HEK293 (cell line): ENCODE data around the gene UBR4.
A peak's percentile ranks its signal among the peaks of the same experiment; 100 is the strongest.

ENCODE experiments used
- ATF2 ChIP-seq: fragments of 450-650 bp; formaldehyde crosslinking; IDR thresholded peaks from 2 replicates; pipeline ENCODE4 v1.5.1; 2016; ENCODE audit warnings: missing biosample characterization, missing genetic modification characterization, low read depth
- GLI2 ChIP-seq: fragments of 450-650 bp; formaldehyde crosslinking; IDR thresholded peaks from 2 replicates; pipeline ENCODE4; 2017; ENCODE audit warnings: missing biosample characterization, missing genetic modification characterization, low read depth, borderline replicate concordance
- GLIS1 ChIP-seq: fragments of 450-650 bp; formaldehyde crosslinking; IDR thresholded peaks from 2 replicates; pipeline ENCODE4 v1.5.1; 2016; ENCODE audit warnings: missing biosample characterization, missing genetic modification characterization
- KLF10 ChIP-seq: fragments of 450-650 bp; IDR thresholded peaks from 2 replicates; pipeline ENCODE4 v1.5.1; 2018; ENCODE audit warnings: missing biosample characterization, mild to moderate bottlenecking, missing genetic modification characterization
- PRDM1 ChIP-seq: fragments of 450-650 bp; formaldehyde crosslinking; IDR thresholded peaks from 2 replicates; pipeline ENCODE4; 2016; ENCODE audit warnings: missing biosample characterization, missing genetic modification characterization
- SCRT1 ChIP-seq: fragments of 450-650 bp; formaldehyde crosslinking; IDR thresholded peaks from 2 replicates; pipeline ENCODE4 v1.5.1; 2016; ENCODE audit warnings: missing biosample characterization, missing genetic modification characterization, borderline replicate concordance
- SP3 ChIP-seq: fragments of 450-650 bp; formaldehyde crosslinking; IDR thresholded peaks from 2 replicates; pipeline ENCODE4 v1.5.1; 2016; ENCODE audit warnings: missing biosample characterization, missing genetic modification characterization
- WT1 ChIP-seq: fragments of 450-650 bp; formaldehyde crosslinking; IDR thresholded peaks from 2 replicates; pipeline ENCODE4 v1.5.1; 2016; ENCODE audit warnings: missing biosample characterization, missing genetic modification characterization
- YY2 ChIP-seq: fragments of 450-650 bp; formaldehyde crosslinking; IDR thresholded peaks from 2 replicates; pipeline ENCODE4 v1.5.1; 2016; ENCODE audit warnings: missing biosample characterization, missing genetic modification characterization
- ZBTB7A ChIP-seq: fragments of 450-650 bp; formaldehyde crosslinking; IDR thresholded peaks from 2 replicates; pipeline ENCODE4 v1.5.1; 2016; ENCODE audit warnings: low read depth, missing biosample characterization, missing genetic modification characterization
- ZEB2 ChIP-seq: fragments of 450-650 bp; formaldehyde crosslinking; IDR thresholded peaks from 2 replicates; pipeline ENCODE4 v1.5.1; 2016; ENCODE audit warnings: missing biosample characterization, missing genetic modification characterization
- ZNF169 ChIP-seq: fragments of 450-650 bp; formaldehyde crosslinking; IDR thresholded peaks from 2 replicates; pipeline ENCODE4 v1.5.1; 2016; ENCODE audit warnings: missing biosample characterization, missing genetic modification characterization
- ZNF341 ChIP-seq: fragments of 450-650 bp; formaldehyde crosslinking; IDR thresholded peaks from 2 replicates; pipeline ENCODE4; 2016; ENCODE audit warnings: low read depth, missing biosample characterization, missing genetic modification characterization
- ZNF394 ChIP-seq: fragments of 450-650 bp; formaldehyde crosslinking; IDR thresholded peaks from 2 replicates; pipeline ENCODE4 v1.5.1; 2016; ENCODE audit warnings: missing biosample characterization, missing genetic modification characterization, mild to moderate bottlenecking, moderate library complexity, borderline replicate concordance
- ZNF416 ChIP-seq: fragments of 450-650 bp; formaldehyde crosslinking; IDR thresholded peaks from 2 replicates; pipeline ENCODE4 v1.5.1; 2016; ENCODE audit warnings: missing biosample characterization, missing genetic modification characterization
- ZNF423 ChIP-seq: fragments of 450-650 bp; formaldehyde crosslinking; IDR thresholded peaks from 2 replicates; pipeline ENCODE4 v1.5.1; 2016; ENCODE audit warnings: missing biosample characterization, missing genetic modification characterization
- ZNF48 ChIP-seq: fragments of 450-650 bp; formaldehyde crosslinking; IDR thresholded peaks from 2 replicates; pipeline ENCODE4 v1.5.1; 2016; ENCODE audit warnings: missing biosample characterization, missing genetic modification characterization
- ZNF558 ChIP-seq: fragments of 450-650 bp; formaldehyde crosslinking; IDR thresholded peaks from 2 replicates; pipeline ENCODE4 v1.5.1; 2016; ENCODE audit warnings: missing biosample characterization, missing genetic modification characterization
- ZNF624 ChIP-seq: fragments of 450-650 bp; formaldehyde crosslinking; IDR thresholded peaks from 2 replicates; pipeline ENCODE4 v1.5.1; 2017; ENCODE audit warnings: missing biosample characterization, missing genetic modification characterization
- ZNF654 ChIP-seq: fragments of 450-650 bp; formaldehyde crosslinking; IDR thresholded peaks from 2 replicates; pipeline ENCODE4 v1.5.1; 2016; ENCODE audit warnings: low read depth, missing biosample characterization, missing genetic modification characterization
- ZNF704 ChIP-seq: fragments of 450-650 bp; formaldehyde crosslinking; IDR thresholded peaks from 2 replicates; pipeline ENCODE4 v1.5.1; 2016; ENCODE audit warnings: missing biosample characterization, missing genetic modification characterization
- ZNF707 ChIP-seq: fragments of 450-650 bp; formaldehyde crosslinking; IDR thresholded peaks from 2 replicates; pipeline ENCODE4 v1.5.1; 2016; ENCODE audit warnings: missing biosample characterization, missing genetic modification characterization
- ZNF747 ChIP-seq: fragments of 450-650 bp; formaldehyde crosslinking; IDR thresholded peaks from 2 replicates; pipeline ENCODE4 v1.5.1; 2016; ENCODE audit warnings: missing biosample characterization, missing genetic modification characterization
- ZNF76 ChIP-seq: fragments of 450-650 bp; formaldehyde crosslinking; IDR thresholded peaks from 2 replicates; pipeline ENCODE4; 2016; ENCODE audit warnings: low read depth, missing biosample characterization, missing genetic modification characterization, borderline replicate concordance
- ZNF776 ChIP-seq: fragments of 450-650 bp; formaldehyde crosslinking; IDR thresholded peaks from 2 replicates; pipeline ENCODE4 v1.5.0; 2017; ENCODE audit warnings: missing biosample characterization, missing genetic modification characterization, borderline replicate concordance
- ZNF791 ChIP-seq: fragments of 450-650 bp; formaldehyde crosslinking; IDR thresholded peaks from 2 replicates; pipeline ENCODE4 v1.5.1; 2016; ENCODE audit warnings: missing biosample characterization, missing genetic modification characterization
- ZNF792 ChIP-seq: fragments of 450-650 bp; formaldehyde crosslinking; IDR thresholded peaks from 2 replicates; pipeline ENCODE4 v1.5.1; 2016; ENCODE audit warnings: missing biosample characterization, missing genetic modification characterization
- ZNF837 ChIP-seq: fragments of 450-650 bp; formaldehyde crosslinking; IDR thresholded peaks from 2 replicates; pipeline ENCODE4 v1.5.1; 2016; ENCODE audit warnings: missing biosample characterization, missing genetic modification characterization
- ZNF843 ChIP-seq: fragments of 450-650 bp; formaldehyde crosslinking; IDR thresholded peaks from 2 replicates; pipeline ENCODE4 v1.5.1; 2016; ENCODE audit warnings: missing biosample characterization, missing genetic modification characterization
- ZSCAN23 ChIP-seq: fragments of 450-650 bp; formaldehyde crosslinking; IDR thresholded peaks from 2 replicates; pipeline ENCODE4 v1.5.1; 2016; ENCODE audit warnings: missing biosample characterization, missing genetic modification characterization

UBR4 gene

DNA sequence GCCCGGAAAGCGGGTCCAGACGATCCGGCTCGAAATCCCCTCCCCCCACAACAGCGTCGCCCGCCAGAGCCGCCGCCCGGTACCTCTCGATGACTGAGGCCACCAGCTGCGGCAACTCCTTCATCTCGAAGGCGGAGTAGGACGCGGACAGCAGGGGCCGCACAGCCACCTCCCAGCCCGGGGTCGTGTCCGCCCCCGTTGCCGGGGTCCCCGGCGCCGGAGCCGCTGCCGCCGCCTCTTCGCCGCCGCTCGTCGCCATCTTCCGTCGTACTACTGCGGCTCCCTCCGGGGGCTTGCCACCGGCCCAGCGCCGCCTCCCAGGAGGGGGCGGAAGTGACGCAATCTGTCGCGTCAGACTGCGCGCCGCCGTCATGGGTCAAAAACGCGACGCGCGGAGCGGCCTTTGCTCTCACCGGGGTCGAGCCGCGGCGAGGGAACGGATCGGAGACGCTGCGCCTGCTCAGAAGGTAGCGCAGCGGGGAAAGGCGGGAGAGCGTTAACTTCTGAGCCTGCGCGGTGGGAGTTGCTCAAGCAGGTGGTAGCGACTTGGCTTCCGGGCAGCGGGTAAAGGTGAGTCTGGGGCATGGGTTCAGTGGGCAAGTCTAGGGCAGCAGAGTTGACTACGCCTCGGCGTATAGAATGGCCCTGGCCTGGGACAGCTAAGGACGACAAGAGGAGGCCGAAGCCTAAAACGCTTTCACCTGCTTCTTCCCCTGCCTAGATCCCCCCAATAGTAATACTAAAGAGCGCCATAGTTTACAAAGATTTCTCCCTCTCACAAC, at the start of gene UBR4 (continued):
- TF ChIP-seq YY2 (tag by site-specific recombination) (peak; percentile 83), ZNF843 (tag by site-specific recombination) (peak; percentile 47; the same call in 1 of the 2 replicates), ZNF704 (peak; percentile 72; the same call in 1 of the 2 replicates), KLF10 (tag by site-specific recombination) (peak; percentile 84), ZNF837 (tag by site-specific recombination) (no peak), ZNF654 (no peak), GLI2 (tag by site-specific recombination) (no peak), ZNF394 (tag by site-specific recombination) (peak; percentile 48), ZNF76 (tag by site-specific recombination) (peak; percentile 83), PRDM1 (tag by site-specific recombination) (0 out of 2 replicates have a peak, but pooled peaks have one; percentile 4), SCRT1 (tag by site-specific recombination) (peak; percentile 23; the same call in 1 of the 2 replicates), ZNF416 (no peak), WT1 (no peak; the same call in 1 of the 2 replicates), ZNF791 (tag by site-specific recombination) (no peak), ZNF423 (tag by site-specific recombination) (no peak), ZNF707 (tag by site-specific recombination) (no peak), ZNF792 (tag by site-specific recombination) (no peak), ZNF776 (tag by site-specific recombination) (no peak), ZNF169 (tag by site-specific recombination) (no peak), SP3 (peak; percentile 74), ZSCAN23 (tag by site-specific recombination) (no peak; the same call in 1 of the 2 replicates), ZNF747 (tag by site-specific recombination) (no peak), ZEB2 (tag by site-specific recombination) (peak; percentile 97), ZNF624 (tag by site-specific recombination) (no peak), ZNF341 (tag by site-specific recombination) (peak; percentile 48), GLIS1 (tag by site-specific recombination) (peak; percentile 95), ZNF558 (no peak), ATF2 (tag by site-specific recombination) (peak; percentile 90), ZNF48 (tag by site-specific recombination) (no peak), ZBTB7A (tag by site-specific recombination) (no peak; the same call in none of the 2 replicates)
